IPS-18a (cell line): ENCODE data around the gene OPTC.

Source experiments
- H3K27ac ChIP-seq: one replicate; pipeline ENCODE4 v1.5.1; 2013; ENCODE audit warnings: low read length
- H3K27me3 ChIP-seq: one replicate; pipeline ENCODE4 v1.6.1; 2013; ENCODE audit warnings: mild to moderate bottlenecking, low read length; ENCODE audit not compliant: control insufficient read depth, insufficient read depth
- H3K36me3 ChIP-seq: one replicate; pipeline ENCODE4 v1.6.1; 2013; ENCODE audit warnings: low read depth, low read length; ENCODE audit not compliant: control insufficient read depth
- H3K4me1 ChIP-seq: one replicate; pipeline ENCODE4 v1.6.1; 2013; ENCODE audit warnings: low read depth, low read length; ENCODE audit not compliant: control insufficient read depth
- H3K4me3 ChIP-seq: one replicate; pipeline ENCODE4 v1.5.1; 2013; ENCODE audit warnings: low read length
- H3K9ac ChIP-seq: one replicate; pipeline ENCODE4 v1.6.1; 2013; ENCODE audit warnings: mild to moderate bottlenecking, low read length, moderate library complexity
- H3K9me3 ChIP-seq: one replicate; pipeline ENCODE4 v1.6.1; 2013; ENCODE audit warnings: low read depth, low read length; ENCODE audit not compliant: control insufficient read depth

OPTC gene

DNA sequence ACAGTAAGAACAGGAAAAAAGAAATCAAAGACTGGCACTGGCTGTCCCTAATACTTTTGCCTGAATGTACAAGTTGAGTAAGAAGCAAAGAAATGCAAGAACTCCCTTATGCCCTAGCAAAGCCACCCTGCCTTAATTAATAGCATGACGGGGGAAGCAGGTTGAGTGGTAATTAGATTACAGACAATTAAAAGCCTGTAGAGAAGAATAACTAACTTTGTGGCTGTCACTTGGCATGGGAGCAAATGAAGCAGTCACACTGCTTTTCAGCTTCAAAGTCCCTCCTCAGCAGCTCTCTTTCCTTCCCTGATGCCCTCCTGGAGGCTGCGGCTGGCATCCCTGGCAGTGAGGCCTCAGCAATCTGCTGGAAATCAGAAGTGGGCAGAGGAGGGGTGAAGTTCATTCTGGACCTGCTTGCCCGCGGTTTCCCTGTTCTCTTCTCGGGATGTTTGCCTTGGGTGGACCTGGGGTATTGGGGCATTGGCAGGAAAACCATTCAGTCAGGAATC, 3.4 kb downstream of the OPTC start:
- no peaks in the 10 kb centered on the region for H3K27me3 ChIP-seq
- H3K9me3 ChIP-seq: no peaks in the 10 kb centered on the region
- no peak overlapping the region for H3K4me3 ChIP-seq
- H3K27ac ChIP-seq: no peak overlapping the region
- no peak overlapping the region for H3K9ac ChIP-seq
- peaks cover 12% of the 10 kb centered on the region for H3K4me1 ChIP-seq
- no peaks in the 10 kb centered on the region for H3K36me3 ChIP-seq

DNA sequence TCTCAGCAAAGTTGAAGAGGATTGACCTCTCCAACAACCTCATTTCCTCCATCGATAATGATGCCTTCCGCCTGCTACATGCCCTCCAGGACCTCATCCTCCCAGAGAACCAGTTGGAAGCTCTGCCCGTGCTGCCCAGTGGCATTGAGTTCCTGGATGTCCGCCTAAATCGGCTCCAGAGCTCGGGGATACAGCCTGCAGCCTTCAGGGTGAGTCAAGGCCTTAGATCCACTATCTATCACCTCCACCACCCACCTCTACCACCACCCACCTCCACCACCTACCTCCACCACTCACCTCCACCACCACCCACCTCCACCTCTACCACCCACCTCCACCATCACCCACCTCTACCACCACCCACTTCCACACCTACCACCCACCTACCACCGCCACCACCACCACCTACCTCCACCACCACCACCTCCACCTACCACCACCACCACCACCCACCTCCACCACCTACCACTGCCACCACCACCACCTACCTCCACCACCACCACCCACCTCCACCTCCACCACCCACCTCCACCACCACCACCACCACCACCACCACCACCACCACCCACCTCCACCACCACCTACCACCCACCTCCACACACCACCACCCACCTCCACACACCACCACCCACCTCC, 5.8 kb downstream of the OPTC start:
- no peak overlapping the region for H3K27ac ChIP-seq
- H3K36me3 ChIP-seq: no peaks in the 10 kb centered on the region
- no peak overlapping the region for H3K4me3 ChIP-seq
- H3K27me3 ChIP-seq: no peaks in the 10 kb centered on the region
- no peak overlapping the region for H3K9ac ChIP-seq
- no peaks in the 10 kb centered on the region for H3K9me3 ChIP-seq
- no peaks in the 10 kb centered on the region for H3K4me1 ChIP-seq

DNA sequence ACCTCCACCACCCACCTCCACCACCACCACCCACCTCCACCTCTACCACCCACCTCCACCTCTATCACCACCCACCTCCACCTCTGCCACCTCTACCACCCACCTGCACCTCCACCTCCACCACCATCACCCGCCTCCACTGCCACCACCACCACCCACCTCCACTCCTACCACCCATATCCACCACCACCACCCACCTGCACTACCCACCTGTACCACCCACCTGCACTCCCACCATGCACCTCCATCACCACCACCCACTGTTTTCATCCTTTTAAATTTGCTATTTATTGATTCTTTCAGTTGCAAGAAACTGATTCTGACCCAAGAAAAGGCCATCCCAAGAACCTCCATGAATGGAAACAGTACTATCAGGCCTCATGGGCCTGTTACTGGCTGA, 6.3 kb downstream of the OPTC start:
- no peak overlapping the region for H3K4me3 ChIP-seq
- H3K4me1 ChIP-seq: no peaks in the 10 kb centered on the region
- H3K9ac ChIP-seq: no peak overlapping the region
- no peaks in the 10 kb centered on the region for H3K27me3 ChIP-seq
- H3K27ac ChIP-seq: no peak overlapping the region
- H3K9me3 ChIP-seq: no peaks in the 10 kb centered on the region
- H3K36me3 ChIP-seq: no peaks in the 10 kb centered on the region

- no peak overlapping the region for H3K27ac ChIP-seq
- no peak overlapping the region for H3K4me3 ChIP-seq
- no peaks in the 10 kb centered on the region for H3K9me3 ChIP-seq
- H3K27me3 ChIP-seq: no peaks in the 10 kb centered on the region
- H3K4me1 ChIP-seq: peaks cover 19% of the 10 kb centered on the region
- no peaks in the 10 kb centered on the region for H3K36me3 ChIP-seq
- no peak overlapping the region for H3K9ac ChIP-seq
These were observed 9.9 kb downstream of the OPTC start for GRCh38 chr1:203503836-203504235.

DNA sequence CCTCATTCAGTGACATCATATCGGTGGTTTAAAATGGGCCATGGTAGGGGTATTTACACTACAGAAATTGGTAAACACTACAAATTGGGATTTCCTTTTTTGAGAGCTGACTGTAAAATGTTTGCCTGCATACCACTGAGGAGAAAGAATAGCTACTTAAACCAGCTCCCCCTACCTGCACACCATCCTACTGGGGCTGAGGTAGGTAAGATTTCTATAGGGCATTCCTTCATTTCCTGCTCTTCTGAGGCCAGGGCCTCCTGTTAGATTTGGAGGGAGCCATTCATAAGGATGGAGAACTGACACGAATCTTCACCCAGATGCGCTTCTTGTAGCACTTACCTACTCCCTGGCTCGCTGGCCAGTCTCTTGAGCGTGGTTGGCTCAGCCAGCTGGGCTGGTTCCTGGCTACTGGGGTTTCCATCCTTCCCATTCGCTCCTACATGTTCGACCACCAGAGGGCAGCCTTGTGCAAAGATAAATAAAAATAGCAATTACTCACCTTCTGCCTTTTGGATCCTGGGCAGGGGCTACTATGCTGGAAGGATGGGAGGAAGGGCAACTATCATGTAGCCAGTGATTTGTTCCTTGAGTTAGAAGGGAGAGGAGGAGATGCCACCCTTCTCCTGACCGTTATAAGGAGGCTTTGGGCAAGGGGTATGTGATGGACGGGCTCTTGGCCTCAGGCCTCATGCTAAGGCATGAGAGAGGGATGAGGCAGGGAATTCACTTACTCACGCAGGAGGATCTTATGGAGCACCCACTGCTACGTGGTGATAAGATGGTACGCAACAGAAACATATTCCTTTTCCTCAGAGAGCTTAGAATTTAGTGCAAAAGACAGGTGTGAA, 10.7 kb downstream of the OPTC start:
- Histone ChIP-seq H3K27ac (no peak overlapping the region), H3K27me3 (no peaks in the 10 kb centered on the region), H3K9ac (no peak overlapping the region), H3K9me3 (no peaks in the 10 kb centered on the region), H3K4me1 (peaks cover 25% of the 10 kb centered on the region), H3K36me3 (no peaks in the 10 kb centered on the region), H3K4me3 (no peak overlapping the region)

DNA sequence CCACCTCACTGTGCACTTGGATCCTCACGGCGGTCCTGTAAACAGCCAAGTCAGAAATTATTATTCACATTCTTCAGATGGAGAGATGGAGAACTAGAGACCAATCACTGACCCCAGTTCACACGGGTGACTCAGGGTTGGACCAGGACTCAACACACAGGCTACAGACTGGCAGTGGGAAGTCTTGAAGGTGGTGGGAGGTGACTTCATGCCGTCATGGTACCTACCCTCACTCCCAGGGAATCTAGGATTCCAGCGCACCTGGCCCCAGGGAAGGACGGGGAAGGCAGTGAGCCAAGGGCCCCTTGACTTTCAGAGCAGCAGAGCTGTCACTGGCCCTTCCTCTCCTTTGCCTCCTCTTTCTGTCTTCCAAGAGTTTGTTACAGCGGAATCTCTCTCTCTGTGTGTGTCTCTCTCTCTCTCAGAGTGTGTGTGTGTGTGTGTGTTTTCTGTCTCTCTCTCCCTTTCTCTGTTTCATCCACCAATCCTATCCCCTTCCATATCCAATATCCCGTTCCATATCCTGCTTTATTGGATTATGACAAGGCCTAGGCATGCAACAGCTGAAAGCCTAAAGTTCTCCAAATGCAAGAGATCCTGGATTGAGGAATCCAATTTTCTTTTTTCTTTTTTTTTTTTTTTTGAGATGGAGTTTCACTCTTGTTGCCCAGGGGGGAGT, 11.7 kb downstream of the OPTC start:
- Histone ChIP-seq H3K36me3 (no peaks in the 10 kb centered on the region), H3K9me3 (no peaks in the 10 kb centered on the region), H3K27ac (no peak overlapping the region), H3K27me3 (no peaks in the 10 kb centered on the region), H3K4me3 (no peak overlapping the region), H3K9ac (no peak overlapping the region), H3K4me1 (peaks cover 25% of the 10 kb centered on the region)

- Histone ChIP-seq H3K4me3 (no peak overlapping the region), H3K4me1 (peaks cover 25% of the 10 kb centered on the region), H3K9me3 (no peaks in the 10 kb centered on the region), H3K36me3 (no peaks in the 10 kb centered on the region), H3K9ac (no peak overlapping the region), H3K27ac (no peak overlapping the region), H3K27me3 (peaks cover 3% of the 10 kb centered on the region)
These were observed 13.1 kb downstream of the OPTC start for GRCh38 chr1:203506858-203507626.

DNA sequence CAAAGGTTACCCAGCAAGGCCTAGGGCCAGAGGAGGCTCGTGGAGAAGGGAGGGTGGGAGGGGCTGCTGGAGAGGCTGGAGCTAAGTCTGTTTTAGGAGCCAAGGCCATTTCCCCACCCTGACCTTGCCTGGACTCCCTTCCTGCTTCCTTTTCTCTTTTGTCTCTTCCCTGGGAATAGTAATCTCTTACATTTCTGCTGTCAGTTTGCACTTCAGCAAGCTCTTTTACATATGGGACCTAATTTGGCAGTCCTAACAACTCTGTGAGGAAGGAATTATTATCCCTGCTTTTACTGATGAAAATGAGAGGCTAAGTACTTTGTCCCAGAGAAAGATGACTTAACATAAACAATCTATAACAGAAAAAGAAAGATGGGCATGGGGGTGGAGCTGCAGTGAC, 13.8 kb downstream of the OPTC start:
- peaks cover 29% of the 10 kb centered on the region for H3K4me1 ChIP-seq
- H3K9me3 ChIP-seq: no peaks in the 10 kb centered on the region
- H3K4me3 ChIP-seq: no peak overlapping the region
- H3K36me3 ChIP-seq: no peaks in the 10 kb centered on the region
- no peak overlapping the region for H3K9ac ChIP-seq
- H3K27ac ChIP-seq: no peak overlapping the region
- H3K27me3 ChIP-seq: peaks cover 10% of the 10 kb centered on the region

DNA sequence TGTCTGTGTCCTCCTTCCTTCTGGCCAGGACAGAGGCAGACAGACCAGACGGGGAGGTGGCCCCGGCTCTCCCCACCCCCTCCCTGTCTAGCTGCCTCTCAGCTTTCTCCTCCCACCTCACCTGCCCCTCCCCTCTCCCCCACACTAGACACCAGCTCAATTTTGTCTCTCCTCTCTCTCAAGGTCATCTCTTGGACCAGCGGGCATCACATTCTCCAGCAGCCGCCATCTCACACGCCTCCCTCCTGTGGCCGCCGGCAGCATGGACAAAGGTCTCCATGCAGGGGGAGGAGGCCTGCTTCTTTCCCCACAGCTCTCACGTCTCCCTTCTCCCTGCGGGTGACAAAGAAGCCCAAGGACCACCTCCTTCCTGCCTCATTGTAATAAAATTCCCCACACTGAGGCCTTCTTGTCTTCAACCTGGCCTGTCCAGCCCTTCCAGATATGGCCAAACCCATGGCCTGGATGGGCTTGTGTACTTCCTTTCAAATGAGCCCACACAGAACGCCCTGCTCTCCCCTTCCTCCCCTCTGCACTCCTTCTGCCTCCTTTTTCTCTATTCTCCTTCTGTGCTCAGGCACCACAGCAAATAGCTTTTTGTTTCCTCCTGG, 14.6 kb downstream of the OPTC start:
- Histone ChIP-seq H3K4me1 (peaks cover 37% of the 10 kb centered on the region), H3K36me3 (no peaks in the 10 kb centered on the region), H3K9ac (no peak overlapping the region), H3K4me3 (no peak overlapping the region), H3K9me3 (no peaks in the 10 kb centered on the region), H3K27me3 (peaks cover 18% of the 10 kb centered on the region), H3K27ac (no peak overlapping the region)

GRCh38 chr1:203509135-203509534, 15.2 kb downstream of the OPTC start:
- H3K36me3 ChIP-seq: no peaks in the 10 kb centered on the region
- H3K9ac ChIP-seq: no peak overlapping the region
- peaks cover 23% of the 10 kb centered on the region for H3K27me3 ChIP-seq
- H3K4me3 ChIP-seq: no peak overlapping the region
- H3K27ac ChIP-seq: no peak overlapping the region
- H3K9me3 ChIP-seq: no peaks in the 10 kb centered on the region
- H3K4me1 ChIP-seq: peaks cover 43% of the 10 kb centered on the region

- no peak overlapping the region for H3K4me3 ChIP-seq
- no peak overlapping the region for H3K27ac ChIP-seq
- no peaks in the 10 kb centered on the region for H3K9me3 ChIP-seq
- no peak overlapping the region for H3K9ac ChIP-seq
- H3K4me1 ChIP-seq: peaks cover 50% of the 10 kb centered on the region
- no peaks in the 10 kb centered on the region for H3K36me3 ChIP-seq
- peaks cover 47% of the 10 kb centered on the region for H3K27me3 ChIP-seq
These were observed 17.6 kb downstream of the OPTC start for GRCh38 chr1:203511513-203511912.
